GM12878 (cell line): ENCODE measurements around the gene HDDC2. TPM values are rescaled to one million over a fixed set of nuclear protein-coding genes. Genes with fewer than 3 reads are reported as not detected.

Experiments
- ATAC-seq: fragments of 200-7000 bp; cut with Tn5 transposase; 3 replicates; pipeline ENCODE4 v1.9.1; 2020; ENCODE audit warnings: mild to moderate bottlenecking, moderate library complexity
- BruUV-seq: library from RNA; stranded (reverse); fragments of 400-500 nt; replicated peaks from 2 replicates; lab custom pipeline; 2021; lab: Mats Ljungman, UMichigan
- CTCF ChIA-PET: fragments of 300-600 bp; sonication (Branson Sonifier 250); formaldehyde crosslinking; extraction: SDS; loops from one replicate; lab custom pipeline; 2021; ENCODE audit warnings: inconsistent platforms; lab: Yijun Ruan, JAX
- POLR2A ChIA-PET: fragments of 350-600 bp; formaldehyde crosslinking; extraction: SDS; loops from one replicate; lab custom pipeline; 2021; ENCODE audit warnings: inconsistent platforms; lab: Charles Lee
- RAD21 ChIA-PET: fragments of 300-600 bp; sonication (Branson Sonifier 250); formaldehyde crosslinking; loops from one replicate; lab custom pipeline; 2023; ENCODE audit warnings: antibody characterized with exemption; ENCODE audit not compliant: unreplicated experiment; lab: Charles Lee
- SMC1A ChIA-PET: fragments of 300-600 bp; sonication (Branson Sonifier 250); formaldehyde crosslinking; loops from one replicate; lab custom pipeline; 2023; ENCODE audit not compliant: unreplicated experiment, uncharacterized antibody; lab: Charles Lee
- DNase-seq: peaks from one replicate; pipeline ENCODE4 v3.0.0-alpha.2; 2011; ENCODE audit warnings: low read depth, low spot score
- FAIRE-seq: peaks from 3 replicates; lab custom pipeline; 2011; peaks lifted over from hg19 to GRCh38; lab: Jason Lieb, UNC
- H2AFZ ChIP-seq: 2 replicates; pipeline ENCODE4 v1.6.0; 2011; ENCODE audit warnings: low read depth, low read length, control low read depth; ENCODE audit not compliant: control insufficient read depth
- H3K27ac ChIP-seq: 2 replicates; pipeline ENCODE4 v1.5.1; 2011; ENCODE audit warnings: control low read depth; ENCODE audit not compliant: control insufficient read depth, insufficient read depth
- H3K27me3 ChIP-seq, 2 experiments: replicated peaks in 1 of 2; 2 replicates each; pipeline versions ENCODE4 v1.6.0 to v1.6.1; 2011; ENCODE audit warnings: low read length in 1 of 2; ENCODE audit not compliant: control insufficient read depth in 2 of 2, insufficient read depth in 2 of 2
- H3K36me3 ChIP-seq, 2 experiments: 2 replicates each; pipeline ENCODE4 v1.5.1; 2011; ENCODE audit warnings: low read length in 1 of 2; ENCODE audit not compliant: control insufficient read depth in 2 of 2, insufficient read depth in 2 of 2
- H3K4me1 ChIP-seq: 2 replicates; pipeline ENCODE4 v1.6.1; 2011; ENCODE audit warnings: mild to moderate bottlenecking, low read length, moderate library complexity, mixed read lengths; ENCODE audit not compliant: control insufficient read depth, insufficient read depth
- H3K4me2 ChIP-seq: 2 replicates; pipeline ENCODE4 v1.6.0; 2011; ENCODE audit warnings: control low read depth; ENCODE audit not compliant: control insufficient read depth, insufficient read depth
- H3K4me3 ChIP-seq: fragments of 200-600 bp; sonication (generic); 2 replicates; pipeline ENCODE4 v1.5.1; 2016
- H3K79me2 ChIP-seq: 2 replicates; pipeline ENCODE4 v1.6.0; 2011; ENCODE audit warnings: low read length; ENCODE audit not compliant: control insufficient read depth, insufficient read depth
- H3K9ac ChIP-seq: 2 replicates; pipeline ENCODE4 v1.8.0; 2011; ENCODE audit warnings: low read length, control low read depth, mixed read lengths; ENCODE audit not compliant: control insufficient read depth, insufficient read depth
- H3K9me3 ChIP-seq: replicated peaks from 3 replicates; pipeline ENCODE4 v1.5.1; 2011; ENCODE audit warnings: mild to moderate bottlenecking, low read length; ENCODE audit not compliant: control insufficient read depth, insufficient read depth
- H4K20me1 ChIP-seq: 2 replicates; pipeline ENCODE4 v1.6.0; 2011; ENCODE audit not compliant: control insufficient read depth, insufficient read depth
- BHLHE40 ChIP-seq, 2 experiments: fragments of 450-650 bp in 1 of 2; IDR thresholded peaks; 2 replicates each; pipeline ENCODE4 v1.6.1; 2011 to 2017; ENCODE audit warnings: low read depth in 2 of 2, borderline replicate concordance in 1 of 2, improper control_type of control experiment in 1 of 2, low read length in 1 of 2, mild to moderate bottlenecking in 1 of 2
- EP300 ChIP-seq, 2 experiments: fragments of 150-350 bp in 1 of 2; IDR thresholded peaks; 2 replicates each; pipeline ENCODE4 v1.6.1; 2011 to 2012; ENCODE audit warnings: low read depth in 2 of 2, low read length in 2 of 2, borderline replicate concordance in 1 of 2, improper control_type of control experiment in 1 of 2, inconsistent platforms in 1 of 2; ENCODE audit not compliant: control insufficient read depth in 1 of 2
- LARP7 ChIP-seq: fragments of 450-650 bp; IDR thresholded peaks from 2 replicates; pipeline ENCODE4 v1.6.1; 2017; ENCODE audit warnings: mild to moderate bottlenecking
- MXI1 ChIP-seq: fragments of 150-350 bp; IDR thresholded peaks from 2 replicates; pipeline ENCODE4 v1.6.1; 2011; ENCODE audit warnings: low read depth, mild to moderate bottlenecking, inconsistent platforms, low read length, improper control_type of control experiment
- NRF1 ChIP-seq: conservative IDR thresholded peaks from 2 replicates; pipeline ENCODE4 v1.6.1; 2011; ENCODE audit warnings: mild to moderate bottlenecking, low read depth, low read length, improper control_type of control experiment
- WRNIP1 ChIP-seq: IDR thresholded peaks from 2 replicates; pipeline ENCODE4 v1.6.1; 2011; ENCODE audit warnings: low read depth, low read length, improper control_type of control experiment, borderline replicate concordance
- ZSCAN29 ChIP-seq: fragments of 450-650 bp; IDR thresholded peaks from 2 replicates; pipeline ENCODE4 v1.6.1; 2017; ENCODE audit warnings: mild to moderate bottlenecking, moderate library complexity
- WGBS: methylation state at CpG from one replicate; pipeline ENCODE4 v1.1.6; 2016; ENCODE audit warnings: low lambda C conversion rate; ENCODE audit not compliant: insufficient replicate concordance, insufficient coverage; ENCODE audit errors: missing lambda C conversion rate; 5-methylcytosine and 5-hydroxymethylcytosine counted together
- in situ Hi-C: fragments of 300-500 bp; cut with MboI; formaldehyde crosslinking; loops from 9 replicates; pipeline ENCODE4 v1.14.3; 2018; ENCODE audit warnings: mixed read lengths
- intact Hi-C: fragments of 100-400 bp; cut with micrococcal nuclease; formaldehyde crosslinking; loops from one replicate; pipeline ENCODE4 v1.14.2; 2022; ENCODE audit not compliant: unreplicated experiment
- polyA plus RNA-seq, 11 experiments: library from polyadenylated mRNA; depleted of rRNA in 4 of 11; unstranded in 6 of 11; stranded (reverse) in 5 of 11; fragments of >200 nt; fragmentation: Nextera tagmentation in 4 of 11; fragmentation: Illumina TruSeq in 1 of 11; extraction: Ambion mirVana in 4 of 11; extraction: Trizol in 1 of 11; gene quantifications; 1 replicate in 1 of 11; 2 replicates in 10 of 11; pipeline versions ENCODE4 v1.2.1 to v1.2.3, GENCODE V29; 2011 to 2016; ENCODE audit warnings: inconsistent platforms in 2 of 11, missing spikeins in 2 of 11, low read depth in 1 of 11
- total RNA-seq, 4 experiments: library from RNA; depleted of rRNA in 3 of 4; stranded (reverse); fragments of >200 nt in 3 of 4; fragmentation: Illumina TruSeq in 1 of 4; extraction: Trizol in 1 of 4; gene quantifications; 2 replicates each; pipeline versions ENCODE4 v1.2.1 to v1.2.3, GENCODE V29; 2013 to 2021
- TF ChIP-seq, protein P1 (sequence below): IDR thresholded peaks from 2 replicates; pipeline ENCODE4 v1.6.1; 2011; ENCODE audit warnings: borderline replicate concordance, low read depth, mild to moderate bottlenecking, moderate library complexity, mixed read lengths, low read length; ENCODE audit not compliant: insufficient read depth; ENCODE audit errors: extremely low read length
- TF ChIP-seq, protein P2 (sequence below): IDR thresholded peaks from 2 replicates; pipeline ENCODE4 v1.6.1; 2012; ENCODE audit warnings: low read depth, low read length, improper control_type of control experiment
- TF ChIP-seq, protein P3 (sequence below): fragments of 450-650 bp; IDR thresholded peaks from 2 replicates; pipeline ENCODE4 v1.6.1; 2016; ENCODE audit warnings: mild to moderate bottlenecking
- TF ChIP-seq, protein P4 (sequence below): fragments of 450-650 bp; IDR thresholded peaks from 2 replicates; pipeline ENCODE4 v1.6.1; 2016; ENCODE audit warnings: mild to moderate bottlenecking

Gene HDDC2
- total and polyA plus RNA-seq, 10 of the 15 experiments (the other 5 are each of a cell fraction or from before 2014, with no cell fraction given): 54.5 to 148 (median 92.7) TPM

DNA sequence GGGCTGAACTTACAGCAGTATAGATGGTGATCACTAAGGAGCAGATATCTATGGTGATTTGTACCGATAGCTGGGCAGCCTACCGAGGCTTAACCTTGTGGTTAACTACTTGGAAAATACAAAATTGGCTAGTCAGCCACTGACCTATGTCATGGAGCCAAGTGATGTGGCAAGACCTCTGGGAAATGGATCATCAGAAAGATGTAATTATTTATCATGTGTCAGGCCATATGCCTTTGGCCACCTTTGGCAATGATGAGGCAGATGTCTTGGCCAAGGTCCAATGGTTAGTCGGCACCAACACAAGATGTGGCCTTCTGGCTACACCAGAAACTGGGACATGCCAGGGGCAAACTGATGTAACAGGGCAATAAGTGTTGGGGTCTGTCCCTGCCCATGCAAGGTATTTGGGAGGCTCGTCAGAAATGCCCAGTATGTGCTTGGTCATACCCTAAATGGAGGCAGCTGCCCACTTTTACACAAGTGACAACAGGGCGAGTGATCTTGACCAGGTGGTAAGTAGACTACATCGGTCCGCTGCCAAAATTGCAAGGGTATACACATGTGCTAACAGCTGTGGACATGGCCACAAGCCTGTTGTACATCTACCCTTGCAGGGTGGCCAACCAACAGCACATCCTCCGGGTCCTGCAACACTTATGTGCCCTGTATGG is 30.1 kb downstream of the HDDC2 start:
- intact Hi-C loops: no loop called here
- Histone ChIP-seq H3K79me2 (no peaks in the 10 kb centered on the region), H3K36me3 (peaks cover 6 to 13% of the 10 kb centered on the region in 2 experiments; a peak in 3 of 4 replicates), H3K9me3 (no peaks in the 10 kb centered on the region), H3K27ac (no peak overlapping the region), H3K9ac (no peak overlapping the region), H3K4me1 (no peaks in the 10 kb centered on the region), H4K20me1 (no peaks in the 10 kb centered on the region), H3K27me3 (no peaks in the 10 kb centered on the region), H2AFZ (no peak overlapping the region), H3K4me3 (no peak overlapping the region), H3K4me2 (no peak overlapping the region)
- WGBS: over 99% methylated on average over 8 of the region's 8 CpGs
- DNase-seq (no peak), ATAC-seq (no peak), FAIRE-seq (no peak)
- ChIA-PET RAD21 (no interaction called here), CTCF (no interaction called here), POLR2A (no interaction called here), SMC1A (interaction anchor here (1.3 kb wide), 1 partner anchor 11 kb away, joined by 3 read pairs; no protein-coding TSS in a partner anchor)
- in situ Hi-C loops: no loop called here
- BruUV-seq: no TSS peak
- TF ChIP-seq BHLHE40 (IDR thresholded peaks at IDR 0.05; ENCODE audit: borderline replicate concordance in 1 of 2, low read depth in 2 of 2, low read length in 1 of 2) (no peak), ZSCAN29 (no peak), MXI1 (no peak)

DNA sequence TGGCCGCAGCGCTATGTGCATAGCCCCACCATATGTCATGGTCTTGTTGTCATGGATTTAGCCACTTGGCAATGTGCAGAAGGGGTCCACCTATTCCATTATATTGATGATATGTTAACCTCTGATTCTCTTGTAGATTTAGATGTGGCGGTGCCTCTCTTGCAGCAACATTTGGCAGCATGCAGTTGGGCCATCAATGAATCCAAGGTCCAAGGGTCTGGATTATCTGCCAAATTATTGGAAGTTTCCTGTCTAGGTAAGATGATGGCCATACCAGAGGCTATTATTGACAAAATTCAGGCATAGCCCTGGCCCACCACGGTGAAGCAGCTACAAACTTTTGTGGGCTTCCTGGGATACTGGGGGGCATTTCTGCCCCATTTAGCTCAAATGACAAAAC is 31.4 kb downstream of the HDDC2 start:
- RAD21 ChIA-PET: no interaction called here
- no peak for ATAC-seq
- in situ Hi-C loops (no loop called here), intact Hi-C loops (no loop called here)
- SMC1A ChIA-PET: no interaction called here
- CTCF ChIA-PET: interaction anchor here (0.7 kb wide), 1 partner anchor 319 kb away, joined by 3 read pairs; no protein-coding TSS in a partner anchor
- no TSS peak for BruUV-seq
- H3K4me1 ChIP-seq: no peaks in the 10 kb centered on the region
- no peaks in the 10 kb centered on the region for H3K27me3 ChIP-seq
- H3K79me2 ChIP-seq: no peaks in the 10 kb centered on the region
- POLR2A ChIA-PET: interaction anchor here (0.6 kb wide), 1 partner anchor 12 kb away, joined by 4 read pairs; no protein-coding TSS in a partner anchor
- H4K20me1 ChIP-seq: no peaks in the 10 kb centered on the region
- no peak overlapping the region for H3K4me2 ChIP-seq
- no peaks in the 10 kb centered on the region for H3K9me3 ChIP-seq
- 98% methylated on average over 4 of the region's 4 CpGs for WGBS
- DNase-seq: no peak
- H3K27ac ChIP-seq: no peak overlapping the region
- no peak overlapping the region for H3K4me3 ChIP-seq
- H2AFZ ChIP-seq: no peak overlapping the region
- H3K9ac ChIP-seq: no peak overlapping the region
- H3K36me3 ChIP-seq: peaks cover 4 to 11% of the 10 kb centered on the region in 2 experiments; a peak in 3 of 4 replicates
- no peak for FAIRE-seq
- TF ChIP-seq EP300 (IDR thresholded peaks at IDR 0.05; ENCODE audit: borderline replicate concordance in 1 of 2, control insufficient read depth in 1 of 2, low read depth in 2 of 2, low read length in 2 of 2) (no peak), LARP7 (no peak), WRNIP1 (no peak), NRF1 (no peak)
- TF ChIP-seq, protein P1, sequence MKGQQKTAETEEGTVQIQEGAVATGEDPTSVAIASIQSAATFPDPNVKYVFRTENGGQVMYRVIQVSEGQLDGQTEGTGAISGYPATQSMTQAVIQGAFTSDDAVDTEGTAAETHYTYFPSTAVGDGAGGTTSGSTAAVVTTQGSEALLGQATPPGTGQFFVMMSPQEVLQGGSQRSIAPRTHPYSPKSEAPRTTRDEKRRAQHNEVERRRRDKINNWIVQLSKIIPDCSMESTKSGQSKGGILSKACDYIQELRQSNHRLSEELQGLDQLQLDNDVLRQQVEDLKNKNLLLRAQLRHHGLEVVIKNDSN: no peak
- TF ChIP-seq, protein P2, sequence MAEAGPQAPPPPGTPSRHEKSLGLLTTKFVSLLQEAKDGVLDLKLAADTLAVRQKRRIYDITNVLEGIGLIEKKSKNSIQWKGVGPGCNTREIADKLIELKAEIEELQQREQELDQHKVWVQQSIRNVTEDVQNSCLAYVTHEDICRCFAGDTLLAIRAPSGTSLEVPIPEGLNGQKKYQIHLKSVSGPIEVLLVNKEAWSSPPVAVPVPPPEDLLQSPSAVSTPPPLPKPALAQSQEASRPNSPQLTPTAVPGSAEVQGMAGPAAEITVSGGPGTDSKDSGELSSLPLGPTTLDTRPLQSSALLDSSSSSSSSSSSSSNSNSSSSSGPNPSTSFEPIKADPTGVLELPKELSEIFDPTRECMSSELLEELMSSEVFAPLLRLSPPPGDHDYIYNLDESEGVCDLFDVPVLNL: no peak
- TF ChIP-seq, protein P3, sequence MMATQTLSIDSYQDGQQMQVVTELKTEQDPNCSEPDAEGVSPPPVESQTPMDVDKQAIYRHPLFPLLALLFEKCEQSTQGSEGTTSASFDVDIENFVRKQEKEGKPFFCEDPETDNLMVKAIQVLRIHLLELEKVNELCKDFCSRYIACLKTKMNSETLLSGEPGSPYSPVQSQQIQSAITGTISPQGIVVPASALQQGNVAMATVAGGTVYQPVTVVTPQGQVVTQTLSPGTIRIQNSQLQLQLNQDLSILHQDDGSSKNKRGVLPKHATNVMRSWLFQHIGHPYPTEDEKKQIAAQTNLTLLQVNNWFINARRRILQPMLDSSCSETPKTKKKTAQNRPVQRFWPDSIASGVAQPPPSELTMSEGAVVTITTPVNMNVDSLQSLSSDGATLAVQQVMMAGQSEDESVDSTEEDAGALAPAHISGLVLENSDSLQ: no peak
- TF ChIP-seq, protein P4, sequence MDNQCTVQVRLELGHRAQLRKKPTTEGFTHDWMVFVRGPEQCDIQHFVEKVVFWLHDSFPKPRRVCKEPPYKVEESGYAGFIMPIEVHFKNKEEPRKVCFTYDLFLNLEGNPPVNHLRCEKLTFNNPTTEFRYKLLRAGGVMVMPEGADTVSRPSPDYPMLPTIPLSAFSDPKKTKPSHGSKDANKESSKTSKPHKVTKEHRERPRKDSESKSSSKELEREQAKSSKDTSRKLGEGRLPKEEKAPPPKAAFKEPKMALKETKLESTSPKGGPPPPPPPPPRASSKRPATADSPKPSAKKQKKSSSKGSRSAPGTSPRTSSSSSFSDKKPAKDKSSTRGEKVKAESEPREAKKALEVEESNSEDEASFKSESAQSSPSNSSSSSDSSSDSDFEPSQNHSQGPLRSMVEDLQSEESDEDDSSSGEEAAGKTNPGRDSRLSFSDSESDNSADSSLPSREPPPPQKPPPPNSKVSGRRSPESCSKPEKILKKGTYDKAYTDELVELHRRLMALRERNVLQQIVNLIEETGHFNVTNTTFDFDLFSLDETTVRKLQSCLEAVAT: no peak
